Measurements from ENCODE around the gene SCRG1.

Gene SCRG1

DNA sequence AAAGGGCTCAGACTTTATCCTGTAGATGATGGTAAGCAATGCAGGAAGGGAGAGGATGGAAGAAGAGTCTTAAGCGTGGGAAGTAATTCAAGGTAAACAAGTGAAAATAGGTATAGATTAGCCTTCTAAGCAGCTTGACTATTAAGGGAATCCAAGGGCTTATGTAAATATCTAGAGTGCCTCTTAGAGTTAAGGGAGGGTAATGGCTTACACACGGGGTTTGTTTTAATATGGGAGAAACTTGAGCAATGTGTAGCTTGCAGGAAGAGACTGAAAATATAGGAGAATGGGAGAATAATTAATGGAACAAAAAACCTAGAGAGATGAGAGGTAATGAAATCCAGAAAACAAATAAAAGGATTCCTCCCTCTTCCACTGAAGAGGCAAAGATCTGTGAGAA lies 41.0 kb downstream of the SCRG1 start:
- DNase-seq: no peak

DNA sequence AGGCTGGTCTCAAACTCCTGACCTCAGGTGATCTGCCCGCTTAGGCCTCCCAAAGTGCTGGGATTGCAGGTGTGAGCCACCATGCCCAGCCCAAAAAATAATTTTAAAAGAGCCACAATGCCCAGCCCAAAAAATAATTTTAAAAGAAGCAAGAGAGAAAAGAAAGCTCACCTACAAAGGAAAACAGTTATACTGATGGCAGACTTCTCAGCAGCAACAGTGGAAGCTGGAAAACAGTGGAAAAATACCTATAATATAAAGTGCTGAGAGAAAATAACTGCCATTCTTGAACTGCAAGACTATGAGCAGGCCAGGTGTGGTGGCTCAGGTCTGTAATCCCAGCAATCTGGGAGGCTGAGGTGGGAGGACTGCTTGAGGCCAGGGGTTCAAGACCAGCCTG lies 51.4 kb downstream of the SCRG1 start:
- DNase-seq: no peak

DNA sequence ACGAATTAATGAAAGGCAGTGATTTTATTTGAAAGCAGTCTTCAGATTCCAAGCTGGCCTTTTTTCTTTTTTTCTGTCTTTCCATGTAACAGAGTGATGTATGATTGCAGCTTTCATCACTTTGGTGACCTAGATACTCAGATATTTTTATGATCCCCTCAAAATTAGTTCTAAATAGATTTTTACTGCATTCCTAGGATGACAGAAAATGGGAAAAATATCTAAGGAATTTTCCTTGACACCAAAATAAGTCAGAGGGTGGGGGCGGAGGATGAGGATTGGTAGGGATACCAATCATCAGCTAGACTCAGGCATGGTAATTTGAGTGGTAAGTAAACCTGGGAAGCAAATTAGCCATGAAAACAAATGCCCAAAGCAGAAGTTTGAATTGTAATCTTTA lies 52.8 kb downstream of the SCRG1 start:
- no peak for DNase-seq

GRCh38 chr4:173345648-173346047 lies 53.3 kb downstream of the SCRG1 start:
- DNase-seq: no peak

GRCh38 chr4:173343832-173344397 lies 55.0 kb downstream of the SCRG1 start:
- DNase-seq: no peak

- DNase-seq: no peak
Observed at GRCh38 chr4:173337463-173337862, 61.5 kb downstream of the SCRG1 start.

GRCh38 chr4:173334891-173335752 lies 63.8 kb downstream of the SCRG1 start:
- peak; percentile 32 for DNase-seq
